ENCODE results near the gene PXMP4. TPM values are rescaled to one million over a fixed set of nuclear protein-coding genes. Genes with fewer than 3 reads are reported as not detected.

The PXMP4 gene
- total RNA-seq, 1 experiment from 2014 or later = 12.0 TPM

- H3K4me1 ChIP-seq (ENCODE audit: control insufficient read depth, insufficient read depth, low read length) = no peaks in the 10 kb centered on the region; the same call in 1 of the 2 replicates
- H3K4me3 ChIP-seq (ENCODE audit: low read depth in 2 of 2, low read length in 2 of 2) = no peak overlapping the region
- H3K27me3 ChIP-seq (ENCODE audit: control insufficient read depth, insufficient read depth, low read length) = no peaks in the 10 kb centered on the region
- no peak for TF ChIP-seq TCF7L2 (IDR thresholded peaks at IDR 0.05; ENCODE audit: low read depth, low read length)
- no peak for TF ChIP-seq POLR2AphosphoS5 (IDR thresholded peaks at IDR 0.05; ENCODE audit: low read depth, low read length)
- no peak for TF ChIP-seq SIN3A (IDR thresholded peaks at IDR 0.05; ENCODE audit: borderline replicate concordance, insufficient read depth, low read depth, low read length)
- TF ChIP-seq CTCF (IDR thresholded peaks at IDR 0.05) = no peak
- no peak for TF ChIP-seq REST (IDR thresholded peaks at IDR 0.05; ENCODE audit: insufficient read depth in 1 of 2, low read depth in 2 of 2, low read length in 1 of 2)
- ATAC-seq (no peak), DNase-seq (ENCODE audit: low read depth, low spot score) (no peak)
- H3K9me3 ChIP-seq (ENCODE audit: control insufficient read depth, insufficient read depth, low read depth, low read length) = no peaks in the 10 kb centered on the region
- ChIA-PET CTCF (no interaction called here), POLR2A (no interaction called here)
- H3K36me3 ChIP-seq (ENCODE audit: control insufficient read depth, insufficient read depth, low read length) = no peaks in the 10 kb centered on the region
- in situ Hi-C loops (cut with HindIII; ENCODE audit: low pct_unique_long_range_greater_than_20kb, low sequenced_read_pairs) (no loop called here), intact Hi-C loops (cut with micrococcal nuclease; ENCODE audit: unreplicated experiment) (no loop called here)
- no peak overlapping the region for H3K27ac ChIP-seq (ENCODE audit: low read length)
- no TSS peak for BruUV-seq (replicated peaks)
These were observed 63.1 kb downstream of the PXMP4 start for GRCh38 chr20:33656783-33657703.

- BruUV-seq (replicated peaks) = no TSS peak
- Histone ChIP-seq H3K27me3 (ENCODE audit: control insufficient read depth, insufficient read depth, low read length) (no peaks in the 10 kb centered on the region), H3K9me3 (ENCODE audit: control insufficient read depth, insufficient read depth, low read depth, low read length) (no peaks in the 10 kb centered on the region), H3K4me3 (ENCODE audit: low read depth in 2 of 2, low read length in 2 of 2) (no peak overlapping the region), H3K27ac (ENCODE audit: low read length) (no peak overlapping the region), H3K36me3 (ENCODE audit: control insufficient read depth, insufficient read depth, low read length) (no peaks in the 10 kb centered on the region), H3K4me1 (ENCODE audit: control insufficient read depth, insufficient read depth, low read length) (no peaks in the 10 kb centered on the region; the same call in 1 of the 2 replicates)
- CTCF ChIA-PET = no interaction called here
- intact Hi-C loops (cut with micrococcal nuclease; ENCODE audit: unreplicated experiment) (no loop called here), in situ Hi-C loops (cut with HindIII; ENCODE audit: low pct_unique_long_range_greater_than_20kb, low sequenced_read_pairs) (no loop called here)
- TF ChIP-seq POLR2AphosphoS5 (IDR thresholded peaks at IDR 0.05; ENCODE audit: low read depth, low read length) (no peak; the same call in 1 of the 2 replicates), TCF7L2 (IDR thresholded peaks at IDR 0.05; ENCODE audit: low read depth, low read length) (no peak), SIN3A (IDR thresholded peaks at IDR 0.05; ENCODE audit: borderline replicate concordance, insufficient read depth, low read depth, low read length) (no peak), CTCF (IDR thresholded peaks at IDR 0.05) (no peak), REST (IDR thresholded peaks at IDR 0.05; ENCODE audit: insufficient read depth in 1 of 2, low read depth in 2 of 2, low read length in 1 of 2) (no peak)
- DNase-seq (ENCODE audit: low read depth, low spot score) = no peak
- POLR2A ChIA-PET = interaction anchor here (0.6 kb wide), 1 partner anchor 65 kb away, joined by 5 read pairs; no protein-coding TSS in a partner anchor
- no peak for ATAC-seq
These were observed 63.9 kb downstream of the PXMP4 start for GRCh38 chr20:33656010-33656782.
